Measurements from ENCODE around the gene MZF1.

The MZF1 gene

GRCh38 chr19:58570770-58571574, 2.2 kb downstream of the MZF1 start:
- no peak for DNase-seq (ENCODE audit: low spot score)

- no peak for DNase-seq (ENCODE audit: low spot score)
Observed at GRCh38 chr19:58569943-58570670, 3.0 kb downstream of the MZF1 start.

GRCh38 chr19:58569191-58569942, 3.8 kb downstream of the MZF1 start:
- DNase-seq (ENCODE audit: low spot score) = no peak

GRCh38 chr19:58568453-58569130, 4.5 kb downstream of the MZF1 start:
- DNase-seq (ENCODE audit: low spot score) = no peak

- DNase-seq (ENCODE audit: low spot score) = no peak
Observed at GRCh38 chr19:58566989-58567388, 6.1 kb downstream of the MZF1 start.

GRCh38 chr19:58563823-58564222, 9.3 kb downstream of the MZF1 start:
- DNase-seq (ENCODE audit: low spot score) = no peak

- no peak for DNase-seq (ENCODE audit: low spot score)
Observed at GRCh38 chr19:58563034-58563573, 10.0 kb downstream of the MZF1 start.

GRCh38 chr19:58562122-58563033, 10.8 kb downstream of the MZF1 start:
- no peak for DNase-seq (ENCODE audit: low spot score)

GRCh38 chr19:58561373-58562121, 11.6 kb downstream of the MZF1 start:
- no peak for DNase-seq (ENCODE audit: low spot score)

- no peak for DNase-seq (ENCODE audit: low spot score)
Observed at GRCh38 chr19:58560921-58561320, 12.2 kb downstream of the MZF1 start.

GRCh38 chr19:58560007-58560887, 12.9 kb downstream of the MZF1 start:
- DNase-seq (ENCODE audit: low spot score) = no peak

GRCh38 chr19:58559275-58560006, 13.7 kb downstream of the MZF1 start:
- peak; percentile 94 for DNase-seq (ENCODE audit: low spot score)

- DNase-seq (ENCODE audit: low spot score) = peak; percentile 100
Observed at GRCh38 chr19:58558623-58559274, 14.4 kb downstream of the MZF1 start.

GRCh38 chr19:58558066-58558622, 15.0 kb downstream of the MZF1 start, which contains the start of gene UBE2M:
TSS of gene UBE2M (minus strand) at chr19:58558611. CDS start at chr19:58558381, 230 bp downstream.
- peak; percentile 83 for DNase-seq (ENCODE audit: low spot score)

GRCh38 chr19:58557221-58558065, 15.7 kb downstream of the MZF1 start:
- no peak for DNase-seq (ENCODE audit: low spot score)

- DNase-seq (ENCODE audit: low spot score) = no peak
Observed at GRCh38 chr19:58556622-58557220, 16.4 kb downstream of the MZF1 start.
